Tibial nerve (tissue), 3 donors: ENCODE measurements around the gene LSM14B.

Experiments
- POLR2A ChIP-seq, 2 donors: fragments of 450-650 bp; IDR thresholded peaks; one replicate each; pipeline ENCODE4 v1.6.1; 2017; ENCODE audit warnings: antibody characterized with exemption in 2 of 2, mild to moderate bottlenecking in 2 of 2, moderate library complexity in 2 of 2
- TF ChIP-seq, protein P1 (sequence below), 5 experiments: fragments of 200-600 bp in 3 of 5; fragments of 450-650 bp in 2 of 5; sonication (generic) in 3 of 5; IDR thresholded peaks; one replicate each; pipeline ENCODE4 v1.5.1; 2016 to 2019; ENCODE audit warnings: antibody characterized with exemption in 5 of 5, mild to moderate bottlenecking in 3 of 5, moderate library complexity in 2 of 5

DNA sequence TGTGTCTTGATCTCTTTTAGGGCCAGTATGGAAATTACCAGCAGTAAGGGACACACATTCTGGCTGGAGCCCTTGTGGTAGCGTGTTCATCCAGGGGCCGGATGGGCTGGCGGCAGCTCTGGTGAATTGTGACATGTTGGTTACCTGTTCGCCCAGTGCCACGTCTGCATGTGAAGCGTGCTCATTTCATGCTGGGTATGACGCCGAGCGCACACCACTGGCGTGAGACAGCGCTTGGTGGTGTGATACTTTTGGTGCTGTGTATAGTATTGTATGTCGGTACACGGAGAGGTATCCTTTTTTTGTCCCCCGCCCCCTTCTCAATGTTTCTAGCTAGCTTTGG lies 56.9 kb downstream of the LSM14B start:
- no peak for TF ChIP-seq POLR2A (IDR thresholded peaks at IDR 0.05)
- TF ChIP-seq, protein P1, sequence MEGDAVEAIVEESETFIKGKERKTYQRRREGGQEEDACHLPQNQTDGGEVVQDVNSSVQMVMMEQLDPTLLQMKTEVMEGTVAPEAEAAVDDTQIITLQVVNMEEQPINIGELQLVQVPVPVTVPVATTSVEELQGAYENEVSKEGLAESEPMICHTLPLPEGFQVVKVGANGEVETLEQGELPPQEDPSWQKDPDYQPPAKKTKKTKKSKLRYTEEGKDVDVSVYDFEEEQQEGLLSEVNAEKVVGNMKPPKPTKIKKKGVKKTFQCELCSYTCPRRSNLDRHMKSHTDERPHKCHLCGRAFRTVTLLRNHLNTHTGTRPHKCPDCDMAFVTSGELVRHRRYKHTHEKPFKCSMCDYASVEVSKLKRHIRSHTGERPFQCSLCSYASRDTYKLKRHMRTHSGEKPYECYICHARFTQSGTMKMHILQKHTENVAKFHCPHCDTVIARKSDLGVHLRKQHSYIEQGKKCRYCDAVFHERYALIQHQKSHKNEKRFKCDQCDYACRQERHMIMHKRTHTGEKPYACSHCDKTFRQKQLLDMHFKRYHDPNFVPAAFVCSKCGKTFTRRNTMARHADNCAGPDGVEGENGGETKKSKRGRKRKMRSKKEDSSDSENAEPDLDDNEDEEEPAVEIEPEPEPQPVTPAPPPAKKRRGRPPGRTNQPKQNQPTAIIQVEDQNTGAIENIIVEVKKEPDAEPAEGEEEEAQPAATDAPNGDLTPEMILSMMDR (IDR thresholded peaks at IDR 0.05) = no peak
